K562 (cell line): ENCODE results near the gene LRRN3. TPM values are rescaled to one million over a fixed set of nuclear protein-coding genes. Genes with fewer than 3 reads are reported as not detected.
A peak's percentile ranks its signal among the peaks of the same experiment; 100 is the strongest.

Experiments
- ESRRB ChIP-seq: fragments of 250-450 bp; sonication (Bioruptor Pico); IDR thresholded peaks from 2 replicates; pipeline ENCODE4 v1.5.0; 2020; ENCODE audit warnings: mild to moderate bottlenecking, moderate library complexity, borderline replicate concordance
- ETV1 ChIP-seq: fragments of 450-650 bp; conservative IDR thresholded peaks from 2 replicates; pipeline ENCODE4 v1.6.1; 2016; ENCODE audit warnings: missing genetic modification characterization, control low read depth, low read depth, missing compliant biosample characterization
- GABPB2 ChIP-seq: fragments of 250-450 bp; sonication (Bioruptor Pico); conservative IDR thresholded peaks from 2 replicates; pipeline ENCODE4 v1.5.1; 2021; ENCODE audit warnings: mild to moderate bottlenecking
- GTF2A2 ChIP-seq: IDR thresholded peaks from 2 replicates; pipeline ENCODE4 v1.6.1; 2016; ENCODE audit warnings: mild to moderate bottlenecking, missing genetic modification characterization, missing compliant biosample characterization
- KDM5B ChIP-seq: fragments of 200-600 bp; sonication (generic); IDR thresholded peaks from 2 replicates; pipeline ENCODE4 v1.6.1; 2012; ENCODE audit warnings: low read depth, mild to moderate bottlenecking, moderate library complexity, low read length, control low read depth, inconsistent platforms; ENCODE audit not compliant: insufficient replicate concordance
- LEF1 ChIP-seq: fragments of 450-650 bp; IDR thresholded peaks from 2 replicates; pipeline ENCODE4 v1.6.1; 2016; ENCODE audit warnings: mild to moderate bottlenecking
- NFE2 ChIP-seq: IDR thresholded peaks from 2 replicates; pipeline ENCODE4 v1.6.1; 2014; ENCODE audit warnings: antibody characterized with exemption, low read depth
- PBX2 ChIP-seq, 2 experiments: IDR thresholded peaks in 1 of 2; conservative IDR thresholded peaks in 1 of 2; 2 replicates each; pipeline ENCODE4 v1.6.1; 2016; ENCODE audit warnings: low read depth in 2 of 2, mild to moderate bottlenecking in 1 of 2, missing compliant biosample characterization in 1 of 2, missing genetic modification characterization in 1 of 2, moderate library complexity in 1 of 2
- POLR2AphosphoS2 ChIP-seq: IDR thresholded peaks from 2 replicates; pipeline ENCODE4 v1.6.1; 2012; ENCODE audit warnings: low read length, improper control_type of control experiment
- RFX1 ChIP-seq: fragments of 450-650 bp; IDR thresholded peaks from 2 replicates; pipeline ENCODE4 v1.6.1; 2016; ENCODE audit warnings: mild to moderate bottlenecking, moderate library complexity
- RREB1 ChIP-seq: fragments of 250-450 bp; sonication (Bioruptor Pico); IDR thresholded peaks from 2 replicates; pipeline ENCODE4 v1.4.0; 2020
- SRF ChIP-seq, 2 experiments: fragments of 250-450, 450-650 bp in 1 of 2; sonication (Bioruptor Pico) in 1 of 2; sonication (generic) in 1 of 2; formaldehyde crosslinking; IDR thresholded peaks; 2 replicates each; pipeline versions ENCODE4 v1.5.0 to v1.5.1; 2020 to 2022; ENCODE audit warnings: mild to moderate bottlenecking in 1 of 2, missing genetic modification reagents in 1 of 2
- UBTF ChIP-seq, 2 experiments: IDR thresholded peaks; 2 replicates each; pipeline ENCODE4 v1.6.1; 2012; ENCODE audit warnings: improper control_type of control experiment in 2 of 2, low read depth in 2 of 2, low read length in 2 of 2, borderline replicate concordance in 1 of 2
- ZNF197 ChIP-seq: fragments of 200-800 bp; sonication (Bioruptor generic); IDR thresholded peaks from 2 replicates; pipeline ENCODE4 v1.6.1; 2016; ENCODE audit warnings: low read depth, missing genetic modification characterization, missing compliant biosample characterization
- ZNF354B ChIP-seq: fragments of 250-450 bp; sonication (Bioruptor Pico); IDR thresholded peaks from 2 replicates; pipeline ENCODE4 v1.4.0; 2020
- ZNF436 ChIP-seq: fragments of 250-450, 450-650 bp; sonication (Bioruptor Pico); formaldehyde crosslinking; IDR thresholded peaks from 2 replicates; pipeline ENCODE4 v1.7.0; 2020; ENCODE audit warnings: mild to moderate bottlenecking
- polyA plus RNA-seq, 8 experiments: library from polyadenylated mRNA; depleted of rRNA in 4 of 8; stranded (reverse) in 5 of 8; unstranded in 3 of 8; fragments of >200 nt; fragmentation: Nextera tagmentation in 2 of 8; fragmentation: Illumina TruSeq in 1 of 8; extraction: Ambion mirVana in 2 of 8; extraction: Trizol in 1 of 8; gene quantifications; 2 replicates each; pipeline versions ENCODE4 v1.2.1 to v1.2.3, GENCODE V29; 2011 to 2014; ENCODE audit warnings: inconsistent platforms in 1 of 8, missing spikeins in 1 of 8
- total RNA-seq, 7 experiments: library from RNA; depleted of rRNA in 6 of 7; stranded (reverse); fragments of >200 nt in 6 of 7; fragmentation: Illumina TruSeq in 2 of 7; extraction: Trizol in 2 of 7; gene quantifications; 2 replicates each; pipeline versions ENCODE4 v1.2.1 to v1.2.3, GENCODE V29; 2011 to 2021; ENCODE audit warnings: low replicate concordance in 1 of 7

Gene LRRN3
- total and polyA plus RNA-seq, 9 of the 15 experiments (the other 6 are each of a cell fraction or from before 2014, with no cell fraction given): 0.05 to 1.00 (median 0.20) TPM; not detected in 1

GRCh38 chr7:111074748-111075146 is 16.2 kb upstream of the LRRN3 start (continued):
- no peak for TF ChIP-seq UBTF (IDR thresholded peaks at IDR 0.05; ENCODE audit: borderline replicate concordance in 1 of 2, low read depth in 2 of 2, low read length in 2 of 2)
- TF ChIP-seq ZNF197 (CRISPR knock-in tag): no peak
- TF ChIP-seq LEF1: peak; percentile 96
- TF ChIP-seq SRF (CRISPR knock-in tag; IDR thresholded peaks at IDR 0.05): no peak
- no peak for TF ChIP-seq RREB1 (CRISPR knock-in tag)
- no peak for TF ChIP-seq PBX2 (CRISPR knock-in tag; IDR thresholded peaks at IDR 0.05; ENCODE audit: low read depth)
- TF ChIP-seq PBX2 (tag; conservative IDR thresholded peaks at IDR 0.05; ENCODE audit: low read depth): 0 out of 2 replicates have a peak, but pooled peaks have one; percentile 18
- TF ChIP-seq KDM5B: no peak
- TF ChIP-seq ZNF354B: no peak
- no peak for TF ChIP-seq NFE2
- no peak for TF ChIP-seq ESRRB (CRISPR knock-in tag)
- no peak for TF ChIP-seq RFX1
- no peak for TF ChIP-seq ETV1 (tag)
- no peak for TF ChIP-seq GABPB2 (CRISPR knock-in tag)
- no peak for TF ChIP-seq ZNF436 (CRISPR knock-in tag)
- TF ChIP-seq POLR2AphosphoS2: no peak
- TF ChIP-seq GTF2A2 (tag): no peak
